NB4 (cell line): Measurements from ENCODE around the gene OAS3.

ENCODE experiments used
- DNase-seq: peaks from one replicate; pipeline ENCODE4 v3.0.0; 2010; ENCODE audit warnings: low read depth
- H3K4me3 ChIP-seq: one replicate; pipeline ENCODE4 v1.5.1; 2011; ENCODE audit warnings: mild to moderate bottlenecking, low read depth, low read length, moderate library complexity
- MYC ChIP-seq: IDR thresholded peaks from 2 replicates; pipeline ENCODE4 v1.6.1; 2011; ENCODE audit warnings: low read depth, low read length
- POLR2A ChIP-seq: IDR thresholded peaks from 2 replicates; pipeline ENCODE4 v1.6.1; 2011; ENCODE audit warnings: mild to moderate bottlenecking; ENCODE audit not compliant: insufficient read length; ENCODE audit errors: extremely low read depth
- TF ChIP-seq, protein P1 (sequence below): IDR thresholded peaks from 2 replicates; pipeline ENCODE4 v1.6.1; 2011; ENCODE audit warnings: low read depth, low read length
- TF ChIP-seq, protein P2 (sequence below): IDR thresholded peaks from one replicate; pipeline ENCODE4 v1.5.1; 2012; ENCODE audit warnings: low read depth, low read length

The OAS3 gene

DNA sequence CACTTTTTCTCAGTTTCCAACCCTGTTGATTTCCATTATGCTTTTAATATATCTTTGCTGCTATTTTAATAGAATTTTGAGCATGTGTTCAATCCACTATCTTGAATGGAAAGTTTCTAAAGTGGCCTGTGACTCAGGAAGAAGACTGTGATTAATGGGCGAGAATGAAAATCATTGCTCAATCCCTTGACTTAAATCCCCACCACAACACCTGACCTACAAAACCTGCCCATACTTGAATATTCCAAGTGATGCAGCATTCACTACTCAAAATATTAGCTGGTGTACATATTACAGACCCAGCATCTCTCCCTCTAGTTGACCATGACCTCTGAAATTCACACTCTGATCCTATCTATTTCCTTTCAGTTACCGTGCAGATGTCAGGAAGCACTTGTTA lies 1.3 kb upstream of the OAS3 start:
- no peak for DNase-seq
- TF ChIP-seq POLR2A, result no peak
- TF ChIP-seq, protein P1, sequence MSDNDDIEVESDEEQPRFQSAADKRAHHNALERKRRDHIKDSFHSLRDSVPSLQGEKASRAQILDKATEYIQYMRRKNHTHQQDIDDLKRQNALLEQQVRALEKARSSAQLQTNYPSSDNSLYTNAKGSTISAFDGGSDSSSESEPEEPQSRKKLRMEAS, result no peak
- TF ChIP-seq MYC, result no peak
- TF ChIP-seq, protein P2, sequence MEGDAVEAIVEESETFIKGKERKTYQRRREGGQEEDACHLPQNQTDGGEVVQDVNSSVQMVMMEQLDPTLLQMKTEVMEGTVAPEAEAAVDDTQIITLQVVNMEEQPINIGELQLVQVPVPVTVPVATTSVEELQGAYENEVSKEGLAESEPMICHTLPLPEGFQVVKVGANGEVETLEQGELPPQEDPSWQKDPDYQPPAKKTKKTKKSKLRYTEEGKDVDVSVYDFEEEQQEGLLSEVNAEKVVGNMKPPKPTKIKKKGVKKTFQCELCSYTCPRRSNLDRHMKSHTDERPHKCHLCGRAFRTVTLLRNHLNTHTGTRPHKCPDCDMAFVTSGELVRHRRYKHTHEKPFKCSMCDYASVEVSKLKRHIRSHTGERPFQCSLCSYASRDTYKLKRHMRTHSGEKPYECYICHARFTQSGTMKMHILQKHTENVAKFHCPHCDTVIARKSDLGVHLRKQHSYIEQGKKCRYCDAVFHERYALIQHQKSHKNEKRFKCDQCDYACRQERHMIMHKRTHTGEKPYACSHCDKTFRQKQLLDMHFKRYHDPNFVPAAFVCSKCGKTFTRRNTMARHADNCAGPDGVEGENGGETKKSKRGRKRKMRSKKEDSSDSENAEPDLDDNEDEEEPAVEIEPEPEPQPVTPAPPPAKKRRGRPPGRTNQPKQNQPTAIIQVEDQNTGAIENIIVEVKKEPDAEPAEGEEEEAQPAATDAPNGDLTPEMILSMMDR, result no peak
- H3K4me3 ChIP-seq, result no peak overlapping the region

DNA sequence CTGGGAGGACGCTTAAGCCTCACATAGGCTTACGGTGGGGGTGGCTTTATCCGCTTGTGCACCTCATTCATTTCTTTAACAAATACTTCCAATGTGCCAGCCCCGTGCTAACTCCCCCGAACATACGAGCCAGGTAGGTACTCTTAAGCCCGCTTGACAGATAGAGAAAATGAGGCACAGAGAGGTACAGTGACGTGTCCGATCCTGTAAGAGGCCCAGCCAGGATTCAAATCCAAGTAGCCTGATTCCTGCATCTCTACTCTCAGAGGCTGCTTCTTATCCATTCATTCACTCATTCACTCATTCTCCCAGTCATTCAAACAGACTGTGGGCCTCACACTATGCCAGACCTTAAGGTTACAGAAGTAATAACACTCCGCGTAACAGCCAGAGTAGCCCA lies 477 bp downstream of the OAS3 start:
- TF ChIP-seq, protein P2, result no peak
- no peak for TF ChIP-seq MYC
- TF ChIP-seq POLR2A, result no peak
- TF ChIP-seq, protein P1, result no peak
- DNase-seq, result no peak
- peak overlapping the region; percentile 58 for H3K4me3 ChIP-seq

DNA sequence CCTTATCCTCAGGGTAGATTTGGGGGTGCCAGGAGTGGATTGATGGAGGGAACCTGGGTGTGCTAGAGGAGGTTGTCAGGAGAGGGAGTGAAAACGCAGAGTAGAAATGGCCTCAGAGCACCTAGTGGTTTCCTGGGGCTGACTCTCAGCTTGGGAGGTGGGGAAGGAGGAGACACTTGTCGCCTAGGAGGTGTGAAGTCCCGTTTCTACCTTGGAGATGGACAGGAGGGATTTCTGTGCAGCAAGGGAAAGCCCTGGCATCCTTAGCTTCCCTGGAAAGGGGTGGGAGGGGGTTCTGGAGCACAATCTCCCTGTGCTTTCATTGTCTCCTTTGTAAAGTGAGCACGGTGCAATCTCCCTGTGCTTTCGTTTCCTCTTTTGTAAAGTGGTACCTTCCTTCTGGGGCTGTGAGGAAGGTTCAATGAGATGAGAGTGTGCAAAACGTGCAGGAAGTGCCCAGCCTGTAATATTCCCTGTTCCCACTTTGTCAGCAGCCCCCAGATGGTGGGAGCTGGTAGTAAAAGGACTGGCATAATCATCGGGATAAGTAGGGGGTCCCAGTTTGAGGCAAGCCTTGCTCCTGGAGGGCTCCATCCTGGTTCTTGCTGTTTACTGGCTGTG lies 1.6 kb downstream of the OAS3 start:
- DNase-seq, result peak; percentile 52
- no peak overlapping the region for H3K4me3 ChIP-seq
- TF ChIP-seq POLR2A (no peak), MYC (no peak)
- TF ChIP-seq, protein P2, result no peak
- TF ChIP-seq, protein P1, result no peak

DNA sequence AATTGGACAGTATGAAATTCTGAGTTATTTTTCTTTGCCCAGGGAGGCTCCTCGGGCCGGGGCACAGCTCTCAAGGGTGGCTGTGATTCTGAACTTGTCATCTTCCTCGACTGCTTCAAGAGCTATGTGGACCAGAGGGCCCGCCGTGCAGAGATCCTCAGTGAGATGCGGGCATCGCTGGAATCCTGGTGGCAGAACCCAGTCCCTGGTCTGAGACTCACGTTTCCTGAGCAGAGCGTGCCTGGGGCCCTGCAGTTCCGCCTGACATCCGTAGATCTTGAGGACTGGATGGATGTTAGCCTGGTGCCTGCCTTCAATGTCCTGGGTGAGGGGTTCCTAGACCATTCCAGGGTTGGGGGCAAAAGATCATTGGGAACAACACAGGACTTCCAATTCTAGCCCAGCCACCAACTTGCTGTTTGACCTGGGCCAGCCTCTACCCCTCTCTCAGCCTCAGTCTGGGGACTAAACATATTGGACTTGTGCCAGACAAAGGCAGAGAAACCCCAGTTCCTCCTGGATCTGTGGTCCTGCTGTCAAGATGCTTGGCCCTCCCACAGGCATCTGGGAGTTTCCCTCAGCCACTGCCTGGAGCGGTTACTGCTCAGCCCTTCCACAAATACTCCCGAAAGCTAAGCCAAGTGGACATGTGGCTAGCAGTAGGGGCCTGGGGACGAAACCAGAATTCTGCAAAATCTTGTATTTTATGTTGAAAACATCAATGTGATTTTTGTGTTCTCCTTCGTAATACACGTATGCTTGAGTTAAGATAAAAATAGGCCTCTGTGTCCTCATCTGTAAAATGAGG lies 3.5 kb downstream of the OAS3 start:
- no peak overlapping the region for H3K4me3 ChIP-seq
- no peak for DNase-seq
- TF ChIP-seq MYC, result no peak
- TF ChIP-seq, protein P2, result no peak
- TF ChIP-seq, protein P1, result no peak
- TF ChIP-seq POLR2A, result no peak

DNA sequence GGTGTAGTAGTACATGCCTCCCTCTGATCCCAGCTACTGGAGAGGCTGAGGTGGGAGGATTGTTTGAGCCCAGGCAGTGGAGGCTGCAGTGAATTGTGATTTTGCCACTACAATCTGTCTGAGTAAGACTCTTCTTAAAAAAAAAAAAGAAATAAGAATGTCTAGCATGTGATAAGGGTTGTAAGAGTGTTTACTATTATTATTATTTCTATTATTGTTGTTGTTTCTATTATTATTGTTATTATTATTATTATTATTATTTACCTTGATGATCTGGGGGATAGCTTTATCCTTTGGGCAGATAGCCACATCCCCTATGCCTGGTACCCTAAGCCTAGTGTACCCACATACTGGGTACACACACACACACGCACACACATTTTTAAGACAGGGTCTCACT lies 4.3 kb downstream of the OAS3 start:
- H3K4me3 ChIP-seq, result no peak overlapping the region
- TF ChIP-seq POLR2A (no peak), MYC (no peak)
- TF ChIP-seq, protein P2, result no peak
- TF ChIP-seq, protein P1, result no peak
- DNase-seq, result no peak
